Stomach (tissue), 4 donors: ENCODE measurements around the gene MED12L.

ENCODE experiments used
- EP300 ChIP-seq: sonication (generic); formaldehyde crosslinking; IDR thresholded peaks from one replicate; pipeline ENCODE4 v1.6.1; 2017; ENCODE audit warnings: antibody characterized with exemption
- POLR2A ChIP-seq, 4 donors: fragments of 450-650 bp; IDR thresholded peaks; one replicate each; pipeline ENCODE4 v1.6.1; 2016; ENCODE audit warnings: antibody characterized with exemption in 4 of 4, control low read depth in 2 of 4, mild to moderate bottlenecking in 1 of 4, moderate library complexity in 1 of 4
- POLR2AphosphoS5 ChIP-seq, 3 donors: sonication (generic); formaldehyde crosslinking; IDR thresholded peaks; one replicate each; pipeline ENCODE4 v1.6.1; 2016; ENCODE audit warnings: antibody characterized with exemption in 3 of 3
- TF ChIP-seq, protein P1 (sequence below), 7 experiments: fragments of 450-650 bp in 4 of 7; fragments of 200-600 bp in 3 of 7; sonication (generic) in 3 of 7; IDR thresholded peaks; one replicate each; pipeline ENCODE4 v1.5.1; 2016 to 2019; ENCODE audit warnings: antibody characterized with exemption in 7 of 7, control low read depth in 2 of 7, mild to moderate bottlenecking in 1 of 7

DNA sequence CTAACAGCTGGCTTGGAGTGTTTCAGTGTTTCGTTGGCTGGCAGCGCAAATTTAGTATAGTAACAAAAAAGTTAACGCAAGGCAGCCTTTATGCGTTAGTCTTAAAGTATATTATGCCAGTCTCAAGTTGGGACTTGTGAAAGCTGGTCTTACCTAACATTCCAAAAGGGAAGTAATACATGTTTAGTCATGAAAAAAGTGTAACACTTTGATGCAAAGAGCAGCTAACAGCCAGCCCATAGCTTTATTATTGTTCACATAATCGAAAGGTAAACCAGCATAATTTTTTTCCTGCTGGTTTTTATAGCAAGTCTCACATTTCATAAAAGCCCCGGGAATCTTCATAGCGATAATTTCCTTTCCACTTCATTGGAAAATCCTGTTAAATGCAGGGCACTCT, 233.5 kb downstream of the MED12L start:
- TF ChIP-seq POLR2A (IDR thresholded peaks at IDR 0.05), result no peak
- TF ChIP-seq, protein P1, sequence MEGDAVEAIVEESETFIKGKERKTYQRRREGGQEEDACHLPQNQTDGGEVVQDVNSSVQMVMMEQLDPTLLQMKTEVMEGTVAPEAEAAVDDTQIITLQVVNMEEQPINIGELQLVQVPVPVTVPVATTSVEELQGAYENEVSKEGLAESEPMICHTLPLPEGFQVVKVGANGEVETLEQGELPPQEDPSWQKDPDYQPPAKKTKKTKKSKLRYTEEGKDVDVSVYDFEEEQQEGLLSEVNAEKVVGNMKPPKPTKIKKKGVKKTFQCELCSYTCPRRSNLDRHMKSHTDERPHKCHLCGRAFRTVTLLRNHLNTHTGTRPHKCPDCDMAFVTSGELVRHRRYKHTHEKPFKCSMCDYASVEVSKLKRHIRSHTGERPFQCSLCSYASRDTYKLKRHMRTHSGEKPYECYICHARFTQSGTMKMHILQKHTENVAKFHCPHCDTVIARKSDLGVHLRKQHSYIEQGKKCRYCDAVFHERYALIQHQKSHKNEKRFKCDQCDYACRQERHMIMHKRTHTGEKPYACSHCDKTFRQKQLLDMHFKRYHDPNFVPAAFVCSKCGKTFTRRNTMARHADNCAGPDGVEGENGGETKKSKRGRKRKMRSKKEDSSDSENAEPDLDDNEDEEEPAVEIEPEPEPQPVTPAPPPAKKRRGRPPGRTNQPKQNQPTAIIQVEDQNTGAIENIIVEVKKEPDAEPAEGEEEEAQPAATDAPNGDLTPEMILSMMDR (IDR thresholded peaks at IDR 0.05), result no peak
- no peak for TF ChIP-seq POLR2AphosphoS5 (IDR thresholded peaks at IDR 0.05)
- no peak for TF ChIP-seq EP300
